CD4-positive, alpha-beta T cell (primary cell): ENCODE data around the gene TFAP2A. TPM values are rescaled to one million over a fixed set of nuclear protein-coding genes. Genes with fewer than 3 reads are reported as not detected.

Experiments
- ATAC-seq: fragments of 200-7000 bp; cut with Tn5 transposase; one replicate; pipeline ENCODE4 v1.10.0; 2022; ENCODE audit warnings: mild to moderate bottlenecking; ENCODE audit not compliant: poor library complexity
- CTCF ChIA-PET: fragments of 350-600 bp; sonication (Branson Sonifier 250); formaldehyde crosslinking; loops from one replicate; lab custom pipeline; 2021; ENCODE audit warnings: antibody characterized with exemption, inconsistent platforms; lab: Charles Lee
- POLR2A ChIA-PET: fragments of 350-600 bp; sonication (Branson Sonifier 250); formaldehyde crosslinking; loops from one replicate; lab custom pipeline; 2021; ENCODE audit warnings: antibody characterized with exemption, inconsistent platforms; lab: Charles Lee
- DNase-seq, 14 experiments: peaks; one replicate each; pipeline ENCODE4 v3.0.0-alpha.2; 2013 to 2020; ENCODE audit warnings: mixed read lengths in 2 of 14
- H3K27ac ChIP-seq, 2 donors: one replicate each; pipeline versions ENCODE4 v1.5.1 to v1.7.0; 2013; ENCODE audit warnings: low read length in 2 of 2, low read depth in 1 of 2, mild to moderate bottlenecking in 1 of 2
- H3K27me3 ChIP-seq, 2 experiments: 1 replicate in 1 of 2; 2 replicates in 1 of 2; pipeline versions ENCODE4 v1.6.1 to v1.7.0; 2013; ENCODE audit warnings: low read length in 2 of 2, control low read depth in 1 of 2, mild to moderate bottlenecking in 1 of 2, moderate library complexity in 1 of 2; ENCODE audit not compliant: insufficient read depth in 2 of 2, control insufficient read depth in 1 of 2
- H3K36me3 ChIP-seq: one replicate; pipeline ENCODE4 v1.6.1; 2013; ENCODE audit warnings: low read length, control low read depth; ENCODE audit not compliant: insufficient read depth
- H3K4me1 ChIP-seq: one replicate; pipeline ENCODE4 v1.6.1; 2013; ENCODE audit warnings: low read length, control low read depth; ENCODE audit not compliant: insufficient read depth
- H3K4me3 ChIP-seq: one replicate; pipeline ENCODE4 v1.5.1; 2013; ENCODE audit warnings: mild to moderate bottlenecking, low read length, moderate library complexity
- H3K9me3 ChIP-seq, 2 experiments: 1 replicate in 1 of 2; 2 replicates in 1 of 2; pipeline versions ENCODE4 v1.6.1 to v1.7.0; 2013; ENCODE audit warnings: low read length in 2 of 2, mild to moderate bottlenecking in 2 of 2, control low read depth in 1 of 2, moderate library complexity in 1 of 2; ENCODE audit not compliant: control insufficient read depth in 1 of 2, insufficient read depth in 1 of 2
- H3K27ac Mint-ChIP-seq: one replicate; pipeline ENCODE4 v1.8.0; 2020; ENCODE audit warnings: mixed read lengths
- H3K27me3 Mint-ChIP-seq: one replicate; pipeline ENCODE4 v1.8.0; 2021; ENCODE audit warnings: mixed read lengths
- H3K36me3 Mint-ChIP-seq: one replicate; pipeline ENCODE4 v1.8.0; 2021; ENCODE audit warnings: low read depth, mixed read lengths
- H3K4me1 Mint-ChIP-seq: one replicate; pipeline ENCODE4 v1.8.0; 2021; ENCODE audit warnings: low read depth, mixed read lengths
- H3K4me3 Mint-ChIP-seq: one replicate; pipeline ENCODE4 v1.8.0; 2020; ENCODE audit warnings: mild to moderate bottlenecking, mixed read lengths
- H3K9me3 Mint-ChIP-seq: one replicate; pipeline ENCODE4 v1.8.0; 2020; ENCODE audit warnings: mixed read lengths
- intact Hi-C, 2 experiments: fragments of 100-400 bp; cut with DNase I in 1 of 2; cut with micrococcal nuclease in 1 of 2; formaldehyde crosslinking; loops; one replicate each; pipeline versions ENCODE4 v1.15.1 to v1.9.0; 2023 to 2025; cut with DNase I, micrococcal nuclease
- total RNA-seq, 174 experiments: library from RNA in 2 of 174; stranded (reverse) in 2 of 174; gene quantifications; one replicate each; pipeline ENCODE4 v1.2.3 and lab custom pipeline; 2021 to 2026
- TF ChIP-seq, protein P1 (sequence below): fragments of 200-600 bp; IDR thresholded peaks from one replicate; pipeline ENCODE4 v1.8.0; 2022; ENCODE audit warnings: antibody characterized with exemption, mild to moderate bottlenecking

The TFAP2A gene
- total RNA-seq, 2 experiments from 2014 or later = 0.16 TPM; not detected in 1

DNA sequence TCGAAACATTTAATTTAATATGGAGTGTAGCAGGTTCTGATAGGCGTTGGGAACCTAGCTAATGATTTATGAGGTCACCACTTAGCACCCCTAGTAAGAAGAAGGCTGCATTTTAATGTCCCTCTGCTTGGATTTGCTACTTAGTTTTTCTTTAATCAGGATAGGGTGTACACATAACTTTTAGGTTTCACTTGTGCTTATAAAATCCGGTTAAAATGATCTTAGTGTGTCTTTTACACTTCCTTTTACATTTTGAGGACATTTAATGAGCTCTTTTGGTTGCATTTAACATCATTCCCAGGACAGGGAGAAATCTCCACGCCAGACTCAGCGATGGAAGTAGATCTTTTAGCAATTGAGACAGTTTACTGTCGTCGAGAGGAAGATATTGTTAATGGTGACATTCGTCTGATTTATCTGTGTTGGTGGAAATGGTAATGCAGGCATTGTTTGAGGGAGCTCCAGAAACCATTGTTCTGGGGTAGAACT lies 5.6 kb downstream of the TFAP2A start:
- no peak overlapping the region for H3K27ac ChIP-seq
- Mint-ChIP-seq H3K9me3 (peaks cover 32% of the 10 kb centered on the region), H3K27ac (peak overlapping the region; percentile 53), H3K4me1 (peaks cover 40% of the 10 kb centered on the region), H3K4me3 (peak overlapping the region; percentile 81), H3K27me3 (peaks cover 77% of the 10 kb centered on the region), H3K36me3 (peaks cover 45% of the 10 kb centered on the region)
- TF ChIP-seq, protein P1, sequence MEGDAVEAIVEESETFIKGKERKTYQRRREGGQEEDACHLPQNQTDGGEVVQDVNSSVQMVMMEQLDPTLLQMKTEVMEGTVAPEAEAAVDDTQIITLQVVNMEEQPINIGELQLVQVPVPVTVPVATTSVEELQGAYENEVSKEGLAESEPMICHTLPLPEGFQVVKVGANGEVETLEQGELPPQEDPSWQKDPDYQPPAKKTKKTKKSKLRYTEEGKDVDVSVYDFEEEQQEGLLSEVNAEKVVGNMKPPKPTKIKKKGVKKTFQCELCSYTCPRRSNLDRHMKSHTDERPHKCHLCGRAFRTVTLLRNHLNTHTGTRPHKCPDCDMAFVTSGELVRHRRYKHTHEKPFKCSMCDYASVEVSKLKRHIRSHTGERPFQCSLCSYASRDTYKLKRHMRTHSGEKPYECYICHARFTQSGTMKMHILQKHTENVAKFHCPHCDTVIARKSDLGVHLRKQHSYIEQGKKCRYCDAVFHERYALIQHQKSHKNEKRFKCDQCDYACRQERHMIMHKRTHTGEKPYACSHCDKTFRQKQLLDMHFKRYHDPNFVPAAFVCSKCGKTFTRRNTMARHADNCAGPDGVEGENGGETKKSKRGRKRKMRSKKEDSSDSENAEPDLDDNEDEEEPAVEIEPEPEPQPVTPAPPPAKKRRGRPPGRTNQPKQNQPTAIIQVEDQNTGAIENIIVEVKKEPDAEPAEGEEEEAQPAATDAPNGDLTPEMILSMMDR = no peak
- no peaks in the 10 kb centered on the region for H3K36me3 ChIP-seq
- peaks cover 55 to 56% of the 10 kb centered on the region in 2 experiments for H3K27me3 ChIP-seq
- ATAC-seq (no peak), DNase-seq (no peak)
- ChIA-PET POLR2A (no interaction called here), CTCF (interaction anchor here (1.4 kb wide), 1 partner anchor 20 kb away, joined by 3 read pairs; no protein-coding TSS in a partner anchor)
- H3K4me1 ChIP-seq = peaks cover 35% of the 10 kb centered on the region
- H3K4me3 ChIP-seq = no peak overlapping the region
- intact Hi-C loops = loop anchor here in 1 of 2 experiments (10.0 kb wide), 2 partner anchors 426 to 686 kb away; partner anchors contain the start of genes MAK and SMIM13
- H3K9me3 ChIP-seq = peaks cover 37 to 45% of the 10 kb centered on the region in 2 experiments

DNA sequence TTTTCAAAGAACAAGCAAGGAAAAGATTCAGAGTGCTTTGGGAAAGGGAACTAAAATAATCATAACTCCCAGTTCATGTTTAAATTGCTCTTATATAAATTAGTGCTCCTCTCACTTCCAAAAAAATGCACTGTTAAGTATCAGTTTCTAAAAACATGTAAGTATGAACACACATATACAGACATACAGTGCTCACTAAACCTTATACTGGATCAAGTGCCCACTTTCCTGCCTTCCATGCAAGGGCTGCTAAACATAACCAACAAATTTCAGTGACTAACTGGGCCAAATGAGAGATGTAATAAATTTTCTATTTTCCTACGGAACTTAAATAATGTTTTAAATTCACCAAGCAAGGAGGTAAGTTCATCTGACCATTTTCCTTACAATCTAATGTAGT lies 6.4 kb downstream of the TFAP2A start:
- DNase-seq (no peak), ATAC-seq (no peak)
- Histone ChIP-seq H3K27me3 (peaks cover 47 to 48% of the 10 kb centered on the region in 2 experiments), H3K4me3 (no peak overlapping the region), H3K9me3 (peaks cover 32 to 37% of the 10 kb centered on the region in 2 experiments), H3K4me1 (peaks cover 34% of the 10 kb centered on the region), H3K36me3 (no peaks in the 10 kb centered on the region), H3K27ac (no peak overlapping the region)
- ChIA-PET POLR2A (no interaction called here), CTCF (no interaction called here)
- peaks cover 35% of the 10 kb centered on the region for H3K4me1 Mint-ChIP-seq
- TF ChIP-seq, protein P1 = no peak
- peaks cover 43% of the 10 kb centered on the region for H3K36me3 Mint-ChIP-seq
- H3K27me3 Mint-ChIP-seq = peaks cover 69% of the 10 kb centered on the region
- H3K9me3 Mint-ChIP-seq = peaks cover 34% of the 10 kb centered on the region
- intact Hi-C loops = loop anchor here in 1 of 2 experiments (10.0 kb wide), 2 partner anchors 426 to 686 kb away; partner anchors contain the start of genes MAK and SMIM13
- H3K4me3 Mint-ChIP-seq = peak overlapping the region; percentile 42
- no peak overlapping the region for H3K27ac Mint-ChIP-seq

DNA sequence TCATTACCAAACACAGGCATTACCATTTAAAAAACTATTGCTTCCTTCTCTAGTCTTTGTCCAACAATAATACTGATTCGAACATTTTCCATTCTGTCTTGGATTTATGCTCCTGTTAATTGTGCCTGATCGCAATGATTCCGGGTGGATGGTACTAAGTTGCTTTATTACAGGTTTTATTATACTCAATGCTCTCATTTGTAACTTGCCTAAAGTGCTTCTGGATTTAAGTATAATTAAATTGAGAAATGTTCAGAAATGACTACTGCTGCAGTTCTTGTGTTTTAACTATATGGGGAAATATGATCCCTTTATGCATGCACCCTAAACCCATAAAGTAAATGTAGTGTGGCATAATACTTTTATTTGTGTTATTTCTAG lies 7.2 kb downstream of the TFAP2A start:
- H3K27ac Mint-ChIP-seq = no peak overlapping the region
- ChIA-PET POLR2A (no interaction called here), CTCF (no interaction called here)
- no peak overlapping the region for H3K4me3 ChIP-seq
- peaks cover 38% of the 10 kb centered on the region for H3K36me3 Mint-ChIP-seq
- peaks cover 37% of the 10 kb centered on the region for H3K9me3 Mint-ChIP-seq
- TF ChIP-seq, protein P1 = no peak
- H3K4me1 ChIP-seq = peaks cover 28% of the 10 kb centered on the region
- H3K27me3 ChIP-seq = peaks cover 39 to 42% of the 10 kb centered on the region in 2 experiments
- no peak overlapping the region for H3K27ac ChIP-seq
- no peaks in the 10 kb centered on the region for H3K36me3 ChIP-seq
- H3K4me3 Mint-ChIP-seq = no peak overlapping the region
- peaks cover 62% of the 10 kb centered on the region for H3K27me3 Mint-ChIP-seq
- peaks cover 34% of the 10 kb centered on the region for H3K4me1 Mint-ChIP-seq
- no peak for DNase-seq
- no peak for ATAC-seq
- peaks cover 30 to 37% of the 10 kb centered on the region in 2 experiments for H3K9me3 ChIP-seq
- intact Hi-C loops = loop anchor here in 1 of 2 experiments (10.0 kb wide), 2 partner anchors 427 to 687 kb away; partner anchors contain the start of genes MAK and SMIM13
